ENCODE results near the gene FSIP1.

The FSIP1 gene

DNA sequence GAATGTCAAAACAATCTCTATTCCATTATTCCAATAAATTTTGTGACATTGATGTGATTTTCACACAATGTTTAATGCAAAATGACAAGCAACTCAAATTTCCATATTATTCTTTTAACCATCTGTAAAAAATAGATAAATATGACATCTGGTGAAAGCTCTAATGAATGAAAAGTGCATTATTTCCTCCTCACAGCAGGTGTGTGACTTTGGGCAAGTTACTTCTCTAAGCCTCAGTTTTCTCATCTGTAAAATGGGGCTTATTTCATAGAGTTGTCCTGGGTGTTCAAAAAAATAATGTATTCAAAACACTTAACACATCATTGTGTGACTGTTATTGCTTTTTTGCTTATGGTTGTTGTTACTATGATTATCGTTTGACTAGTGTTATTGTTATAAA is 131.3 kb downstream of the FSIP1 start:
- Histone ChIP-seq H3K23ac (ENCODE audit: low read length) (no peak overlapping the region), H3K79me2 (ENCODE audit: control insufficient read depth, insufficient read depth, low read length, poor library complexity) (no peaks in the 10 kb centered on the region), H2AFZ (ENCODE audit: insufficient read depth, low read length, poor library complexity) (no peak overlapping the region), H3K79me1 (ENCODE audit: low read length) (peaks cover 3% of the 10 kb centered on the region), H2AK5ac (ENCODE audit: low read length) (no peak overlapping the region), H3K27ac (ENCODE audit: low read depth, low read length) (no peak overlapping the region), H3K18ac (ENCODE audit: low read length) (no peak overlapping the region), H2BK12ac (ENCODE audit: low read length) (no peak overlapping the region), H3K4me3 (ENCODE audit: low read depth, low read length) (no peak overlapping the region), H3K9me3 (ENCODE audit: insufficient read depth, low read depth, low read length) (no peaks in the 10 kb centered on the region), H3K27me3 (ENCODE audit: insufficient read depth, low read length) (no peaks in the 10 kb centered on the region), H3K36me3 (ENCODE audit: control insufficient read depth in 1 of 2, insufficient read depth in 2 of 2, low read length in 2 of 2) (no peaks in the 10 kb centered on the region), H3K9ac (ENCODE audit: low read length) (no peak overlapping the region), H2BK5ac (ENCODE audit: low read depth, low read length, poor library complexity) (no peak overlapping the region), H3K4ac (ENCODE audit: low read depth, low read length) (no peak overlapping the region), H2BK120ac (ENCODE audit: insufficient read depth, low read length, poor library complexity) (no peak overlapping the region), H4K8ac (ENCODE audit: low read depth, low read length) (no peak overlapping the region), H3K4me1 (ENCODE audit: control insufficient read depth in 1 of 2, insufficient read depth in 2 of 2, low read length in 2 of 2) (peaks cover 2 to 3% of the 10 kb centered on the region in 2 experiments), H3K4me2 (ENCODE audit: low read length) (no peak overlapping the region), H4K91ac (ENCODE audit: low read depth, low read length) (no peak overlapping the region), H3K14ac (ENCODE audit: low read length) (no peak overlapping the region), H4K12ac (ENCODE audit: low read depth, low read length) (no peak overlapping the region)
- DNase-seq: no peak
- no CpG with 5 or more reads among the region's 1 CpG for WGBS (ENCODE audit: extremely low coverage, insufficient coverage, insufficient read length)

DNA sequence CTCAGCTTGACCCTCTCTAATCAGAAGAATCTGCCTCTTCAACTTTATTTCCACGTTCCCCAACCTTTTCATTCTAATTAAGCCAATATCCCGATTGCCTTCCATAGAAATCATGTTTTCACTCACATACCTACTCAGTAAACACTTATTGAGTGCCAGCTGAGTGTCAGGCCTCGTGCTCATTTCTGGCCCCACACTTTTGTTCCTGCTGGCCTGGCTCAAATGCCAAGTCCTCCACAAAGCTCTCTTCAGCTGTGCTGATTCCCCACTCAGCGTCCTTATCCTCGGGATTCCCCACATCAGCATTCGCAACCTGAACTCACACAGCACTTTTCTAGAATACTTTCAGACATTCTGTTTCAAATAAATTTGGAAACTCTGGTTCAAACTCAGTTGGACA is 132.9 kb downstream of the FSIP1 start:
- no peak overlapping the region for H4K91ac ChIP-seq (ENCODE audit: low read depth, low read length)
- H3K4me2 ChIP-seq (ENCODE audit: low read length): no peak overlapping the region
- H3K23ac ChIP-seq (ENCODE audit: low read length): no peak overlapping the region
- H3K27me3 ChIP-seq (ENCODE audit: insufficient read depth, low read length): no peaks in the 10 kb centered on the region
- H3K79me1 ChIP-seq (ENCODE audit: low read length): peaks cover 3% of the 10 kb centered on the region
- H3K9ac ChIP-seq (ENCODE audit: low read length): no peak overlapping the region
- no peak overlapping the region for H3K4me3 ChIP-seq (ENCODE audit: low read depth, low read length)
- no peak overlapping the region for H2BK12ac ChIP-seq (ENCODE audit: low read length)
- H3K14ac ChIP-seq (ENCODE audit: low read length): no peak overlapping the region
- no peak overlapping the region for H3K4ac ChIP-seq (ENCODE audit: low read depth, low read length)
- H2AK5ac ChIP-seq (ENCODE audit: low read length): no peak overlapping the region
- no peak for DNase-seq
- no peak overlapping the region for H2AFZ ChIP-seq (ENCODE audit: insufficient read depth, low read length, poor library complexity)
- WGBS (ENCODE audit: extremely low coverage, insufficient coverage, insufficient read length): 100% methylated on average over 2 of the region's 6 CpGs
- H4K8ac ChIP-seq (ENCODE audit: low read depth, low read length): no peak overlapping the region
- H3K4me1 ChIP-seq (ENCODE audit: control insufficient read depth in 1 of 2, insufficient read depth in 2 of 2, low read length in 2 of 2): peaks cover 3 to 4% of the 10 kb centered on the region in 2 experiments
- H3K36me3 ChIP-seq (ENCODE audit: control insufficient read depth in 1 of 2, insufficient read depth in 2 of 2, low read length in 2 of 2): no peaks in the 10 kb centered on the region
- no peak overlapping the region for H2BK5ac ChIP-seq (ENCODE audit: low read depth, low read length, poor library complexity)
- no peak overlapping the region for H3K18ac ChIP-seq (ENCODE audit: low read length)
- no peaks in the 10 kb centered on the region for H3K9me3 ChIP-seq (ENCODE audit: insufficient read depth, low read depth, low read length)
- no peak overlapping the region for H3K27ac ChIP-seq (ENCODE audit: low read depth, low read length)
- no peak overlapping the region for H2BK120ac ChIP-seq (ENCODE audit: insufficient read depth, low read length, poor library complexity)
- no peaks in the 10 kb centered on the region for H3K79me2 ChIP-seq (ENCODE audit: control insufficient read depth, insufficient read depth, low read length, poor library complexity)
- no peak overlapping the region for H4K12ac ChIP-seq (ENCODE audit: low read depth, low read length)

- Histone ChIP-seq H2BK5ac (ENCODE audit: low read depth, low read length, poor library complexity) (no peak overlapping the region), H3K9me3 (ENCODE audit: insufficient read depth, low read depth, low read length) (no peaks in the 10 kb centered on the region), H4K8ac (ENCODE audit: low read depth, low read length) (no peak overlapping the region), H3K18ac (ENCODE audit: low read length) (no peak overlapping the region), H2AFZ (ENCODE audit: insufficient read depth, low read length, poor library complexity) (no peak overlapping the region), H2AK5ac (ENCODE audit: low read length) (no peak overlapping the region), H3K79me2 (ENCODE audit: control insufficient read depth, insufficient read depth, low read length, poor library complexity) (no peaks in the 10 kb centered on the region), H3K27ac (ENCODE audit: low read depth, low read length) (no peak overlapping the region), H3K4ac (ENCODE audit: low read depth, low read length) (no peak overlapping the region), H3K9ac (ENCODE audit: low read length) (no peak overlapping the region), H4K12ac (ENCODE audit: low read depth, low read length) (no peak overlapping the region), H3K4me3 (ENCODE audit: low read depth, low read length) (no peak overlapping the region), H4K91ac (ENCODE audit: low read depth, low read length) (no peak overlapping the region), H3K36me3 (ENCODE audit: control insufficient read depth in 1 of 2, insufficient read depth in 2 of 2, low read length in 2 of 2) (no peaks in the 10 kb centered on the region), H3K23ac (ENCODE audit: low read length) (no peak overlapping the region), H3K79me1 (ENCODE audit: low read length) (peaks cover 4% of the 10 kb centered on the region), H3K27me3 (ENCODE audit: insufficient read depth, low read length) (no peaks in the 10 kb centered on the region), H2BK120ac (ENCODE audit: insufficient read depth, low read length, poor library complexity) (no peak overlapping the region), H3K4me2 (ENCODE audit: low read length) (no peak overlapping the region), H3K14ac (ENCODE audit: low read length) (no peak overlapping the region), H3K4me1 (ENCODE audit: control insufficient read depth in 1 of 2, insufficient read depth in 2 of 2, low read length in 2 of 2) (peaks cover 6 to 9% of the 10 kb centered on the region in 2 experiments), H2BK12ac (ENCODE audit: low read length) (peak overlapping the region; percentile 28)
- no peak for DNase-seq
- no CpG with 5 or more reads among the region's 5 CpGs for WGBS (ENCODE audit: extremely low coverage, insufficient coverage, insufficient read length)
Observed at GRCh38 chr15:39646425-39646824, 136.2 kb downstream of the FSIP1 start.

GRCh38 chr15:39645976-39646257 is 136.7 kb downstream of the FSIP1 start:
- Histone ChIP-seq H3K27me3 (ENCODE audit: insufficient read depth, low read length) (no peaks in the 10 kb centered on the region), H3K4ac (ENCODE audit: low read depth, low read length) (no peak overlapping the region), H2BK12ac (ENCODE audit: low read length) (peak overlapping the region; percentile 19), H3K4me2 (ENCODE audit: low read length) (no peak overlapping the region), H4K91ac (ENCODE audit: low read depth, low read length) (peak overlapping the region; percentile 50), H3K9me3 (ENCODE audit: insufficient read depth, low read depth, low read length) (no peaks in the 10 kb centered on the region), H3K27ac (ENCODE audit: low read depth, low read length) (no peak overlapping the region), H3K36me3 (ENCODE audit: control insufficient read depth in 1 of 2, insufficient read depth in 2 of 2, low read length in 2 of 2) (no peaks in the 10 kb centered on the region), H3K79me1 (ENCODE audit: low read length) (peaks cover 5% of the 10 kb centered on the region), H3K23ac (ENCODE audit: low read length) (no peak overlapping the region), H2AK5ac (ENCODE audit: low read length) (no peak overlapping the region), H3K4me1 (ENCODE audit: control insufficient read depth in 1 of 2, insufficient read depth in 2 of 2, low read length in 2 of 2) (peaks cover 6 to 11% of the 10 kb centered on the region in 2 experiments), H3K4me3 (ENCODE audit: low read depth, low read length) (no peak overlapping the region), H3K9ac (ENCODE audit: low read length) (no peak overlapping the region), H2BK5ac (ENCODE audit: low read depth, low read length, poor library complexity) (no peak overlapping the region), H4K12ac (ENCODE audit: low read depth, low read length) (no peak overlapping the region), H2BK120ac (ENCODE audit: insufficient read depth, low read length, poor library complexity) (peak overlapping the region; percentile 64), H3K14ac (ENCODE audit: low read length) (no peak overlapping the region), H3K18ac (ENCODE audit: low read length) (no peak overlapping the region), H3K79me2 (ENCODE audit: control insufficient read depth, insufficient read depth, low read length, poor library complexity) (no peaks in the 10 kb centered on the region), H4K8ac (ENCODE audit: low read depth, low read length) (no peak overlapping the region), H2AFZ (ENCODE audit: insufficient read depth, low read length, poor library complexity) (no peak overlapping the region)
- WGBS (ENCODE audit: extremely low coverage, insufficient coverage, insufficient read length): no CpG with 5 or more reads among the region's 2 CpGs
- DNase-seq: no peak
